Caki2 (cell line): ENCODE measurements around the gene MFNG. TPM values are rescaled to one million over a fixed set of nuclear protein-coding genes. Genes with fewer than 3 reads are reported as not detected.

Experiments used
- DNase-seq: peaks from one replicate; pipeline ENCODE4 v3.0.0-alpha.2; 2015; ENCODE audit warnings: low read depth
- in situ Hi-C: cut with HindIII; loops from 2 replicates; pipeline ENCODE4 v1.10.0; 2016; ENCODE audit warnings: low sequenced_read_pairs, low pct_unique_long_range_greater_than_20kb, mixed read lengths
- total RNA-seq: library from RNA; depleted of rRNA; stranded (reverse); fragments of >200 nt; shearing (Covaris generic); gene quantifications from 2 replicates; pipeline ENCODE4 v1.2.3, GENCODE V29; 2014; ENCODE audit warnings: low replicate concordance

MFNG gene
- total RNA-seq, 1 experiment from 2014 or later = 0.54 TPM

GRCh38 chr22:37499789-37500540 is 13.8 kb upstream of the MFNG start:
- in situ Hi-C loops = no loop called here
- DNase-seq = no peak

- peak; percentile 37 for DNase-seq
- in situ Hi-C loops = no loop called here
These were observed 13.0 kb upstream of the MFNG start for GRCh38 chr22:37499027-37499707.

DNA sequence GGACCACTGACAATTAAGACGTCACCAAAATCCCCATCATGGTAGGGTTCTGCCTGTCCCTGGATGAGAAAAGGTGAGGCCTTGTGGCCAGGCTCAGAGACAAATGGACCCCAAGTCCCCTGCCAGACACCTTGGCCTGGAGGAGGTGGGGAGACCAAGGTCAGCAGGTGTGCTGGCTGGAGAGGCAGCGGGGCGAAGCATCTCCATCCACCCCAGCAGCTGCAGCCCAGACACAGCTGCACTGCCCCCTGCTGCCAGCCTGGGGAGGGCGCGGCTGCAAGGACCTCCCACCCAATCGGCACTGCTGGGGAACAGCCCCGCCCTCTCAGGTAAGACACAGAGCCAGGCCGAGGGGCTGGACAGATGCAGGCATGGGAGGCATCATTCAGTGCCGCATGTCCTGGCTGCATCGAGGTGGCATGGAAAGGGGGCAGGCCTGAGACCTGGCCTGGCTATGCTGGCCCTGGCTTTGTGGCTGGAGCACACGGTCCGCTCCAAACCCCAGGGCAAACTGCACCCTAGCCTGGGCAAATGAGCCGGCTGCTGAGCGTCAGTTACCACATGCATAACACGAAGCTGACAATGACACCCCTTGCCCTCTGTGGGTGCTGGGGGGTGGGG is 12.2 kb upstream of the MFNG start:
- peak; percentile 54 for DNase-seq
- in situ Hi-C loops = no loop called here

DNA sequence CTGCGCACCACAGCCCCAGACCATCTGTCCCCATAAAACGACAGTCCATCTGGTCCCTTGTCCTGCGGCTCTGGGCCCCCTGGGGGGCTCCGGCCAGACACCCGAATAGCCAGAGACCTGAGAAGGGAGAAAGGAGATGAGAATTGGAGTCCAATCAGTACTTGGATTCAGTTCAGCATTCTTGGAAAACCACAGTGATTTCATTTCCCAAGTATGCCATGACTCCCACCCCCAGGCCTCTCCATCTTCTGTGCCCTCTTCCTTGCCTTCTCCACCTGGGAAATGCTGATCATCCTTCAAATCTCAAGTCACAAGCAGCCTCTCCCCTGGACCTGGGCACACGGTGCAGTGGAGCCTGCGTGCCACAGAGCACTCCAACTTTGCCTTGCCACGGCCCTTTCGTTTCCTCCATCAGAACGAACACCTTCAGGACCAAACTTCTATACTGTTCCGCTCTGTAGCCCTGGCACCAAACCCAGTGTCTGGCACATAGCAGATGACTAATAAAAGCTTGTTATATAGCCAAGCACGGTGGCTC is 10.9 kb upstream of the MFNG start:
- in situ Hi-C loops = no loop called here

DNA sequence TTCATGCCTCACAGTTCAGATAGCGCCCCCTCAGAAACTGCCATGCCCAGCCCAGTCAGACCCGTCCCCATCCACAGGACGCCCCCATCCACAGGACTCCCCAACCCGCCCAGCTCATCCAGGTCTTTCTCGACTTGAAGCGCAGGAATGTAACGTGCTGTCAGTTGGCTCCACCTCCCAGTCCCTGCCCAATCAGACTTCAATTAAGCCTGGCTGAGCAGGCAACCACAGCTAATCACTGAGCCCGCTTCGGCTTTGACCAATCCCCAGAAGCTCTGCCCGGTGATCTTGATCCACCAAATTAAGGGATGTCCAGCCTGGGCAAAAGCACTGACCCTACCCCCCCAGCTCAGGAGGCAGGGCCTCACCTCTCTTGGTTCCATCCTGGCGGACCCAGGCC is 10.5 kb upstream of the MFNG start:
- in situ Hi-C loops = no loop called here

More for the DNA sequence above, 10.9 kb upstream of the MFNG start:
- peak; percentile 98 for DNase-seq

GRCh38 chr22:37493979-37494378 is 7.8 kb upstream of the MFNG start:
- no peak for DNase-seq
- in situ Hi-C loops = no loop called here

More for the DNA sequence above, 10.5 kb upstream of the MFNG start:
- peak; percentile 96 for DNase-seq

GRCh38 chr22:37492428-37493344 is 6.5 kb upstream of the MFNG start:
- in situ Hi-C loops = no loop called here
- DNase-seq = peak; percentile 72

- no peak for DNase-seq
- in situ Hi-C loops = no loop called here
These were observed 5.6 kb upstream of the MFNG start for GRCh38 chr22:37491559-37492427.

GRCh38 chr22:37491106-37491505 is 4.9 kb upstream of the MFNG start:
- DNase-seq = no peak
- in situ Hi-C loops = no loop called here

GRCh38 chr22:37489983-37490382 is 3.8 kb upstream of the MFNG start:
- in situ Hi-C loops = no loop called here
- no peak for DNase-seq

DNA sequence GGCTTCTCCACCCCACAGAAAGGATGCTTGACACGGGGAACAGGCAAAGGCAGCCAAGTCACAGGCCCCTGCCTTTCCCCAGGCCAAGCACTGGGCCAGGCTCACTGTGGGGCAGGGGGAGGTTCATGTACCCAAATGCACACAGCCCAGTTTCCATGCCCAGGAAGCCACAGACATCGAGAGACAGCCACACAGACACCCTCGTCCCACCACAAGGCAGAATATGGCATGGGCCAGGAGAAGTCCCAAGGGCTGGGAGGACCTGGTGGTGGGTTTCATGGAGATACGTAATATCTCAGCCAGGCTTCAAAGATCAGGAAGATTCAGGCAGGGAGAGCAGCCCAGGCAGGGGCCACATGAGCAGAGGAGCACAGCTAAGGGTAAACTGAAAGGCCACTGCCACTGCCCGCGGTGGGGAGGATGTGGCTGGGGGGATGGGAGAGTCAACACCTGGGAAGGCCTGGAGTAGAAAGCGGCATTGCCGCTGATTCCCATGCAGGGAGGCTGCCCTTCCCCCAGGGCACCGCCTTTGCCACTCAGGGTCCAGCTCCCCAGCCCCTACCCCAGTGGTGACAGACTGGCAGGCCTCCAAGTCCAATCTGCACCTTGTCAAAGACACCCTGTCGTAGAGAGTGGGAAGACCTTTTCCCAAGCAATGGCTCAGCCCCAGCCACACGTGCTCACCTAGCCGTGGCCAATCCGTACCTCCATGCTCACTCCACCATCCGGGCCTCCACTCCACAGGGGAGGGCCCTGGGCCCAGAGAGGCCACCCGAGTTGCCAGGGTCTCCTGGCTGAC is 2.4 kb upstream of the MFNG start:
- no peak for DNase-seq
- in situ Hi-C loops = no loop called here

- in situ Hi-C loops = no loop called here
These were observed 1.4 kb upstream of the MFNG start for GRCh38 chr22:37487571-37487970.

DNA sequence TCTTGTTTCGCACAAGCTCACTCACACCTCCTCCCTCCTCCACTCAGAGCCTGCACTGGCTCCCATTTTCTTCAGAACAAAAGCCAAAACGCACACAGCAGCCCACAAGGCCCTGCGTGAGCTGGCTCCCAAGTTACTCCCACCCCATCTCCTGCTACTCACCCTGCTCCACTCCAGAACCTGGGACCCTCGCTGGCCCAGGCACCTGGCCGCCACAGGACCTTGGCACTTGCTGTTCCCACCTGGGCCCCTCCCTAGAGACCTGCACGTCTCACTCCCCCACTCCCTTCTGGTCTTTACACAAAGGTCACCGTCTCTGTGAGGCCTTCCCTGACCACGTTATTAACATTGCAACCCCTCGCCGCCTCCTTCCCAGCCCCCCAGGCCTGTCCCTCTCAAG is 945 bp upstream of the MFNG start:
- in situ Hi-C loops = no loop called here
- no peak for DNase-seq

More at GRCh38 chr22:37487571-37487970, 1.4 kb upstream of the MFNG start:
- DNase-seq = no peak

- DNase-seq = no peak
- in situ Hi-C loops = no loop called here
These were observed 575 bp downstream of the MFNG start for GRCh38 chr22:37485395-37486223.

GRCh38 chr22:37484480-37485394 is 1.4 kb downstream of the MFNG start:
- in situ Hi-C loops = no loop called here

More at GRCh38 chr22:37484480-37485394, 1.4 kb downstream of the MFNG start:
- DNase-seq = no peak
